IMR-90 (cell line): ENCODE results near the gene PAX3. TPM values are rescaled to one million over a fixed set of nuclear protein-coding genes. Genes with fewer than 3 reads are reported as not detected.

Experiments used
- ATAC-seq: fragments of 200-7000 bp; cut with Tn5 transposase; 2 replicates; pipeline ENCODE4 v1.9.1; 2020; ENCODE audit warnings: low read depth, mild to moderate bottlenecking, moderate library complexity
- BruUV-seq: library from RNA; stranded (reverse); fragments of 400-500 nt; replicated peaks from 2 replicates; lab custom pipeline; 2021; lab: Mats Ljungman, UMichigan
- CTCF ChIA-PET: fragments of 300-600 bp; formaldehyde crosslinking; extraction: SDS; loops from one replicate; lab custom pipeline; 2021; ENCODE audit warnings: antibody characterized with exemption; lab: Yijun Ruan, JAX
- POLR2A ChIA-PET: fragments of 300-600 bp; sonication (Branson Sonifier 250); formaldehyde crosslinking; loops from one replicate; lab custom pipeline; 2022; ENCODE audit warnings: antibody characterized with exemption; ENCODE audit not compliant: unreplicated experiment; lab: Charles Lee
- DNase-seq: peaks from one replicate; pipeline ENCODE4 v3.0.0; 2013
- H2AFZ ChIP-seq: replicated peaks from 2 replicates; pipeline ENCODE3; 2013; ENCODE audit warnings: low read length, mild to moderate bottlenecking; ENCODE audit not compliant: poor library complexity
- H2AK5ac ChIP-seq: 2 replicates; pipeline ENCODE4 v1.6.1; 2013; ENCODE audit warnings: low read depth, low read length, inconsistent platforms
- H2AK9ac ChIP-seq: replicated peaks from 2 replicates; pipeline ENCODE3; 2013; ENCODE audit warnings: mild to moderate bottlenecking, low read depth, low read length, moderate library complexity; ENCODE audit not compliant: poor library complexity
- H2BK120ac ChIP-seq: 2 replicates; pipeline ENCODE4 v1.6.1; 2013; ENCODE audit warnings: low read depth, low read length, inconsistent platforms
- H2BK15ac ChIP-seq: 3 replicates; pipeline ENCODE4 v1.6.1; 2013; ENCODE audit warnings: low read depth, low read length, inconsistent platforms
- H2BK20ac ChIP-seq: 2 replicates; pipeline ENCODE4 v1.6.1; 2013; ENCODE audit warnings: low read depth, mild to moderate bottlenecking, inconsistent platforms, low read length, moderate library complexity
- H2BK5ac ChIP-seq: 2 replicates; pipeline ENCODE4 v1.6.1; 2013; ENCODE audit warnings: mild to moderate bottlenecking, low read depth, low read length, inconsistent platforms; ENCODE audit not compliant: poor library complexity, severe bottlenecking
- H3K14ac ChIP-seq: replicated peaks from 2 replicates; pipeline ENCODE4 v1.6.1; 2013; ENCODE audit warnings: low read depth, low read length, inconsistent platforms
- H3K18ac ChIP-seq: 2 replicates; pipeline ENCODE4 v1.6.1; 2013; ENCODE audit warnings: low read depth, low read length, control low read depth
- H3K23ac ChIP-seq: 2 replicates; pipeline ENCODE4 v1.6.1; 2013; ENCODE audit warnings: low read depth, low read length, inconsistent platforms
- H3K27ac ChIP-seq: 2 replicates; pipeline ENCODE4 v1.5.1; 2013; ENCODE audit warnings: mild to moderate bottlenecking, control low read depth, low read length; ENCODE audit not compliant: insufficient read depth
- H3K27me3 ChIP-seq: 2 replicates; pipeline ENCODE4 v1.6.1; 2013; ENCODE audit warnings: low read length; ENCODE audit not compliant: control insufficient read depth, insufficient read depth
- H3K36me3 ChIP-seq: 2 replicates; pipeline ENCODE4 v1.6.1; 2013; ENCODE audit warnings: low read length, mixed read lengths; ENCODE audit not compliant: control insufficient read depth, insufficient read depth
- H3K4ac ChIP-seq: 2 replicates; pipeline ENCODE4 v1.6.1; 2013; ENCODE audit warnings: low read depth, low read length, inconsistent platforms
- H3K4me1 ChIP-seq: 2 replicates; pipeline ENCODE4 v1.6.1; 2013; ENCODE audit warnings: low read length, mixed read lengths; ENCODE audit not compliant: control insufficient read depth, insufficient read depth
- H3K4me2 ChIP-seq: 2 replicates; pipeline ENCODE4 v1.6.1; 2013; ENCODE audit warnings: low read depth, mild to moderate bottlenecking, control low read depth, low read length, moderate library complexity
- H3K4me3 ChIP-seq: 2 replicates; pipeline ENCODE4 v1.5.1; 2013; ENCODE audit warnings: low read depth, mild to moderate bottlenecking, control low read depth, low read length, moderate library complexity; ENCODE audit not compliant: insufficient read depth
- H3K56ac ChIP-seq: 2 replicates; pipeline ENCODE4 v1.6.1; 2013; ENCODE audit warnings: low read length, inconsistent platforms; ENCODE audit not compliant: insufficient read depth; ENCODE audit errors: extremely low read depth
- H3K79me1 ChIP-seq, 2 experiments: 2 replicates each; pipeline ENCODE4 v1.6.1; 2013; ENCODE audit warnings: low read length in 2 of 2, inconsistent platforms in 1 of 2, low read depth in 1 of 2
- H3K9ac ChIP-seq: 2 replicates; pipeline ENCODE4 v1.6.1; 2013; ENCODE audit warnings: low read depth, low read length, control low read depth
- H3K9me1 ChIP-seq: 2 replicates; pipeline ENCODE4 v1.6.1; 2013; ENCODE audit warnings: low read length, inconsistent platforms; ENCODE audit not compliant: insufficient read depth
- H3K9me3 ChIP-seq: 2 replicates; pipeline ENCODE4 v1.6.1; 2013; ENCODE audit warnings: low read length; ENCODE audit not compliant: control insufficient read depth, insufficient read depth
- H4K20me1 ChIP-seq: 2 replicates; pipeline ENCODE4 v1.6.1; 2013; ENCODE audit warnings: low read length, inconsistent platforms; ENCODE audit not compliant: insufficient read depth
- H4K5ac ChIP-seq: 2 replicates; pipeline ENCODE4 v1.6.1; 2013; ENCODE audit warnings: mild to moderate bottlenecking, low read depth, low read length, control low read depth
- H4K8ac ChIP-seq, 2 experiments: 2 replicates each; pipeline ENCODE4 v1.6.1; 2013; ENCODE audit warnings: low read depth in 2 of 2, low read length in 2 of 2, control low read depth in 1 of 2, inconsistent platforms in 1 of 2
- H4K91ac ChIP-seq: 2 replicates; pipeline ENCODE4 v1.6.1; 2013; ENCODE audit warnings: low read depth, low read length, inconsistent platforms; ENCODE audit not compliant: insufficient read depth
- BHLHE40 ChIP-seq: fragments of 150-350 bp; IDR thresholded peaks from 2 replicates; pipeline ENCODE4 v1.6.1; 2016; ENCODE audit warnings: mild to moderate bottlenecking, low read depth, low read length
- CEBPB ChIP-seq: IDR thresholded peaks from 2 replicates; pipeline ENCODE4 v1.6.1; 2012; ENCODE audit warnings: low read depth, low read length, improper control_type of control experiment
- CTCF ChIP-seq: conservative IDR thresholded peaks from 2 replicates; pipeline ENCODE4 v1.5.1; 2012; ENCODE audit warnings: mild to moderate bottlenecking, low read depth, low read length, improper control_type of control experiment
- ELK1 ChIP-seq: fragments of 150-350 bp; IDR thresholded peaks from 2 replicates; pipeline ENCODE4 v1.6.1; 2016; ENCODE audit warnings: low read depth, mild to moderate bottlenecking, low read length, moderate library complexity, borderline replicate concordance
- MAFK ChIP-seq: IDR thresholded peaks from 2 replicates; pipeline ENCODE4 v1.6.1; 2012; ENCODE audit warnings: low read depth, low read length, improper control_type of control experiment
- MAZ ChIP-seq: IDR thresholded peaks from 2 replicates; pipeline ENCODE4 v1.6.1; 2012; ENCODE audit warnings: low read depth, mild to moderate bottlenecking, low read length, improper control_type of control experiment, moderate library complexity, borderline replicate concordance
- MXI1 ChIP-seq: IDR thresholded peaks from 2 replicates; pipeline ENCODE4 v1.6.1; 2012; ENCODE audit warnings: low read depth, mild to moderate bottlenecking, low read length, moderate library complexity, borderline replicate concordance
- NFE2L2 ChIP-seq: fragments of 150-350 bp; IDR thresholded peaks from 2 replicates; pipeline ENCODE4 v1.6.1; 2016; ENCODE audit warnings: low read depth, mild to moderate bottlenecking, low read length
- RAD21 ChIP-seq: IDR thresholded peaks from 2 replicates; pipeline ENCODE4 v1.6.1; 2012; ENCODE audit warnings: low read length, improper control_type of control experiment
- RCOR1 ChIP-seq: IDR thresholded peaks from 2 replicates; pipeline ENCODE4 v1.6.1; 2012; ENCODE audit warnings: mild to moderate bottlenecking, low read length, improper control_type of control experiment; ENCODE audit not compliant: insufficient replicate concordance
- RFX5 ChIP-seq: IDR thresholded peaks from 2 replicates; pipeline ENCODE4 v1.8.0; 2012; ENCODE audit warnings: low read depth, mild to moderate bottlenecking, low read length, moderate library complexity
- USF2 ChIP-seq: fragments of 150-350 bp; IDR thresholded peaks from 2 replicates; pipeline ENCODE4 v1.6.1; 2017; ENCODE audit warnings: mild to moderate bottlenecking, antibody characterized with exemption, low read length, low read depth
- WGBS, 2 experiments: methylation state at CpG; one replicate each; pipeline versions ENCODE4 v1.1.5 to v1.1.7; 2013; ENCODE audit warnings: missing lambda C conversion rate in 2 of 2; ENCODE audit not compliant: insufficient read length in 1 of 2; ENCODE audit errors: extremely low coverage in 2 of 2; 5-methylcytosine and 5-hydroxymethylcytosine counted together
- dilution Hi-C: fragments of 300-500 bp; cut with HindIII; formaldehyde crosslinking; loops from one replicate; pipeline ENCODE4 v1.14.3; 2018; ENCODE audit warnings: low sequenced_read_pairs; ENCODE audit not compliant: unreplicated experiment
- in situ Hi-C: fragments of 300-500 bp; cut with MboI; formaldehyde crosslinking; loops from 3 replicates; pipeline ENCODE4 v1.14.3; 2019; ENCODE audit warnings: low sequenced_read_pairs, inconsistent platforms, mixed read lengths
- intact Hi-C: fragments of 100-400 bp; cut with micrococcal nuclease; formaldehyde crosslinking; loops from 2 replicates; pipeline ENCODE4 v1.10.0; 2022
- polyA plus RNA-seq, 3 experiments: library from polyadenylated mRNA; depleted of rRNA; stranded (reverse); fragments of >200 nt; gene quantifications; 2 replicates each; pipeline ENCODE4 v1.2.3, GENCODE V29; 2012; ENCODE audit warnings: low replicate concordance in 1 of 3
- total RNA-seq: library from RNA; depleted of rRNA; stranded (reverse); fragments of >200 nt; gene quantifications from 2 replicates; pipeline ENCODE4 v1.2.3, GENCODE V29; 2012

Gene PAX3
- total and polyA plus RNA-seq, 2 of the 4 experiments (the other 2 are of a cell fraction) = not detected

DNA sequence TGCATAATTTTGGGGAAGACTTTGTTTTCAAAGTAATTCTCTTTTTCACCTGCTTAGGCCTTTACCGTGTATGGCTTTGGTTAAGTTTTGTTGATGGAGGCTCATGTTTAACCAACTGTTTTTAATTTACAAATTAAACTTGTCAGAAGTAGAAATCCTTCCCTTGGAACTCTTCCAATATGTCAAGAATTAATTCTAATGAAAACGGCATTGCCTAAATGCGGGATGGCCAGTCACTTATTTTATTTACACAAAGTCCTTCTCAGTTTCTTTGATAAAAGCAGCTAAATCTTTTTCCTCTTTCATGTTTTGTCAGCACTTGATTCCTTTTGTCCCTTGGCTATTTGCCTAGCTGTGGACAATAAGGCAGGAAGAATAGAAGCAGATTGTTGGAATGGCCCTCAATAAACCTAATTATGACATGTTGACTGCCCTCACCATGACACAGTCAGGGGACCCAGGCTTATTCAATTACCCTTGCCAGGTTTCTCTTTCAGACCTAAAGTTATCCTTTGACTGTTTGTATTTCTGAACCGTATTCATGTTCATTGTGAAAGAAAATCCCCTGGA lies 26.3 kb downstream of the PAX3 start:
- H3K4me1 ChIP-seq = no peaks in the 10 kb centered on the region
- POLR2A ChIA-PET = no interaction called here
- no TSS peak for BruUV-seq
- no peak overlapping the region for H3K14ac ChIP-seq
- H2AK9ac ChIP-seq = no peak overlapping the region
- no peak overlapping the region for H2BK5ac ChIP-seq
- CTCF ChIA-PET = no interaction called here
- no peak overlapping the region for H3K56ac ChIP-seq
- no peak overlapping the region for H2AFZ ChIP-seq
- no peak overlapping the region for H2BK120ac ChIP-seq
- H3K27ac ChIP-seq = no peak overlapping the region
- no peak overlapping the region for H4K5ac ChIP-seq
- no peaks in the 10 kb centered on the region for H3K36me3 ChIP-seq
- H3K9me1 ChIP-seq = no peaks in the 10 kb centered on the region
- H4K20me1 ChIP-seq = no peaks in the 10 kb centered on the region
- no peaks in the 10 kb centered on the region for H3K79me1 ChIP-seq
- no peak overlapping the region for H3K4me2 ChIP-seq
- no peak overlapping the region for H3K4me3 ChIP-seq
- H2BK15ac ChIP-seq = no peak overlapping the region
- no CpG with 5 or more reads among the region's 4 CpGs for WGBS, 2 experiments
- no peak for DNase-seq
- no peak overlapping the region for H3K9ac ChIP-seq
- H3K23ac ChIP-seq = no peak overlapping the region
- in situ Hi-C loops = no loop called here
- intact Hi-C loops = no loop called here
- TF ChIP-seq USF2 (no peak), MAFK (no peak), CTCF (no peak), RFX5 (no peak), RCOR1 (no peak), BHLHE40 (no peak), CEBPB (no peak), RAD21 (no peak), MAZ (no peak), ELK1 (no peak), MXI1 (no peak), NFE2L2 (no peak)
- H3K27me3 ChIP-seq = no peaks in the 10 kb centered on the region
- H3K18ac ChIP-seq = no peak overlapping the region
- no peak for ATAC-seq
- no peak overlapping the region for H4K91ac ChIP-seq
- H3K4ac ChIP-seq = no peak overlapping the region
- no peak overlapping the region for H4K8ac ChIP-seq
- no peak overlapping the region for H2BK20ac ChIP-seq
- dilution Hi-C loops = no loop called here
- no peak overlapping the region for H2AK5ac ChIP-seq
- no peaks in the 10 kb centered on the region for H3K9me3 ChIP-seq
